K562 (cell line): ENCODE measurements around the gene RNU5D-1. TPM values are rescaled to one million over a fixed set of nuclear protein-coding genes. Genes with fewer than 3 reads are reported as not detected.

ENCODE experiments used
- BACH1 ChIP-seq: fragments of 200-800 bp; sonication (Bioruptor generic); IDR thresholded peaks from 2 replicates; pipeline ENCODE4 v1.6.1; 2016; ENCODE audit warnings: missing genetic modification characterization, missing compliant biosample characterization
- BHLHE40 ChIP-seq: IDR thresholded peaks from 2 replicates; pipeline ENCODE4 v1.6.1; 2011; ENCODE audit warnings: low read length, improper control_type of control experiment
- CBX1 ChIP-seq: sonication (generic); IDR thresholded peaks from 2 replicates; pipeline ENCODE4 v1.6.1; 2016; ENCODE audit warnings: antibody characterized with exemption, low read depth, mild to moderate bottlenecking
- CEBPG ChIP-seq, 3 experiments: fragments of 200-800 bp in 1 of 3; sonication (Bioruptor generic) in 1 of 3; sonication (generic) in 1 of 3; formaldehyde crosslinking in 1 of 3; IDR thresholded peaks in 2 of 3; conservative IDR thresholded peaks in 1 of 3; 2 replicates each; pipeline versions ENCODE4 v1.6.1 to v1.8.0; 2016 to 2022; ENCODE audit warnings: missing compliant biosample characterization in 2 of 3, missing genetic modification characterization in 2 of 3, mild to moderate bottlenecking in 1 of 3, missing genetic modification reagents in 1 of 3
- CGGBP1 ChIP-seq: fragments of 250-450 bp; sonication (Bioruptor Pico); IDR thresholded peaks from 2 replicates; pipeline ENCODE4 v1.9.0; 2021; ENCODE audit warnings: mild to moderate bottlenecking
- E2F1 ChIP-seq: sonication (generic); formaldehyde crosslinking; IDR thresholded peaks from 2 replicates; pipeline ENCODE4 v1.8.1; 2023; ENCODE audit warnings: mild to moderate bottlenecking, missing genetic modification reagents, moderate library complexity
- E2F3 ChIP-seq: fragments of 250-450 bp; sonication (Bioruptor Pico); IDR thresholded peaks from 2 replicates; pipeline ENCODE4 v1.4.0; 2020; ENCODE audit warnings: mild to moderate bottlenecking
- FOS ChIP-seq: IDR thresholded peaks from 3 replicates; pipeline ENCODE4 v1.6.1; 2011; ENCODE audit not compliant: insufficient read length; ENCODE audit errors: extremely low read depth
- FUS ChIP-seq: fragments of 200-400 bp; formaldehyde crosslinking; optimal IDR thresholded peaks from 2 replicates; pipeline ENCODE3; 2017; ENCODE audit warnings: low read depth, low read length
- GATAD2B ChIP-seq: fragments of 450-650 bp; IDR thresholded peaks from 2 replicates; pipeline ENCODE4 v1.6.1; 2017; ENCODE audit warnings: mild to moderate bottlenecking, borderline replicate concordance
- HCFC1 ChIP-seq: IDR thresholded peaks from 2 replicates; pipeline ENCODE4 v1.6.1; 2012; ENCODE audit warnings: low read depth, low read length, improper control_type of control experiment
- KAT2B ChIP-seq: IDR thresholded peaks from one replicate; pipeline ENCODE4 v1.6.1; 2012; ENCODE audit warnings: low read depth, mild to moderate bottlenecking, control low read depth, inconsistent platforms, low read length, moderate library complexity
- KAT7 ChIP-seq: sonication (generic); formaldehyde crosslinking; IDR thresholded peaks from 2 replicates; pipeline ENCODE4 v1.8.0; 2022; ENCODE audit warnings: missing genetic modification reagents, mild to moderate bottlenecking, borderline replicate concordance
- MEIS2 ChIP-seq: fragments of 450-650 bp; IDR thresholded peaks from 2 replicates; pipeline ENCODE4 v1.6.1; 2014; ENCODE audit warnings: mild to moderate bottlenecking; ENCODE audit not compliant: partially characterized antibody
- MTF1 ChIP-seq: fragments of 250-450 bp; sonication (Bioruptor Pico); IDR thresholded peaks from 2 replicates; pipeline ENCODE4 v1.9.0; 2021; ENCODE audit warnings: moderate library complexity, mild to moderate bottlenecking, inconsistent platforms, borderline replicate concordance
- MYC ChIP-seq, 2 experiments: fragments of 250-450 bp in 1 of 2; sonication (Bioruptor Pico) in 1 of 2; IDR thresholded peaks; 2 replicates each; pipeline versions ENCODE4 v1.5.1 to v1.6.1; 2012 to 2021; ENCODE audit warnings: low read depth in 2 of 2, borderline replicate concordance in 1 of 2, improper control_type of control experiment in 1 of 2, low read length in 1 of 2, mild to moderate bottlenecking in 1 of 2, moderate library complexity in 1 of 2
- NCOA2 ChIP-seq, 2 experiments: fragments of 450-650 bp; IDR thresholded peaks; 2 replicates each; pipeline ENCODE4 v1.6.1; 2018; ENCODE audit warnings: mild to moderate bottlenecking in 2 of 2, moderate library complexity in 1 of 2; ENCODE audit not compliant: partially characterized antibody in 2 of 2
- PHF21A ChIP-seq: fragments of 450-650 bp; IDR thresholded peaks from 2 replicates; pipeline ENCODE4 v1.6.1; 2017; ENCODE audit warnings: low read depth, borderline replicate concordance
- PML ChIP-seq: IDR thresholded peaks from 2 replicates; pipeline ENCODE4 v1.6.1; 2012; ENCODE audit warnings: low read length, inconsistent platforms
- POLR2B ChIP-seq: fragments of 450-650 bp; IDR thresholded peaks from 2 replicates; pipeline ENCODE4 v1.6.1; 2018; ENCODE audit warnings: low read depth; ENCODE audit not compliant: partially characterized antibody
- SMARCC2 ChIP-seq: fragments of 450-650 bp; IDR thresholded peaks from 2 replicates; pipeline ENCODE4 v1.6.1; 2017; ENCODE audit warnings: antibody characterized with exemption, moderate library complexity, mild to moderate bottlenecking, low read depth
- SP1 ChIP-seq: sonication (generic); formaldehyde crosslinking; IDR thresholded peaks from 2 replicates; pipeline ENCODE4 v1.8.1; 2022; ENCODE audit warnings: mild to moderate bottlenecking, missing genetic modification reagents
- TAF7 ChIP-seq: fragments of 450-650 bp; IDR thresholded peaks from 2 replicates; pipeline ENCODE4 v1.6.1; 2016; ENCODE audit warnings: missing genetic modification characterization, missing compliant biosample characterization
- TEAD2 ChIP-seq: fragments of 450-650 bp; IDR thresholded peaks from 2 replicates; pipeline ENCODE4 v1.6.1; 2016; ENCODE audit warnings: missing genetic modification characterization, control low read depth, missing compliant biosample characterization
- ZC3H4 ChIP-seq: sonication (generic); formaldehyde crosslinking; IDR thresholded peaks from 2 replicates; pipeline ENCODE4 v1.9.0; 2021; ENCODE audit warnings: missing genetic modification reagents, borderline replicate concordance
- ZC3H8 ChIP-seq: fragments of 450-650 bp; IDR thresholded peaks from 2 replicates; pipeline ENCODE4 v1.6.1; 2017
- ZKSCAN8 ChIP-seq: fragments of 200-800 bp; sonication (Bioruptor generic); IDR thresholded peaks from 2 replicates; pipeline ENCODE4 v1.6.1; 2016; ENCODE audit warnings: missing genetic modification characterization, missing compliant biosample characterization
- ZNF133 ChIP-seq: fragments of 250-450 bp; sonication (Bioruptor Pico); IDR thresholded peaks from 2 replicates; pipeline ENCODE4 v1.4.0; 2020; ENCODE audit warnings: mild to moderate bottlenecking
- ZNF717 ChIP-seq: fragments of 250-450 bp; sonication (Bioruptor Pico); IDR thresholded peaks from 2 replicates; pipeline ENCODE4 v1.5.0; 2021
- polyA plus RNA-seq, 8 experiments: library from polyadenylated mRNA; depleted of rRNA in 4 of 8; stranded (reverse) in 5 of 8; unstranded in 3 of 8; fragments of >200 nt; fragmentation: Nextera tagmentation in 2 of 8; fragmentation: Illumina TruSeq in 1 of 8; extraction: Ambion mirVana in 2 of 8; extraction: Trizol in 1 of 8; gene quantifications; 2 replicates each; pipeline versions ENCODE4 v1.2.1 to v1.2.3, GENCODE V29; 2011 to 2014; ENCODE audit warnings: inconsistent platforms in 1 of 8, missing spikeins in 1 of 8
- total RNA-seq, 7 experiments: library from RNA; depleted of rRNA in 6 of 7; stranded (reverse); fragments of >200 nt in 6 of 7; fragmentation: Illumina TruSeq in 2 of 7; extraction: Trizol in 2 of 7; gene quantifications; 2 replicates each; pipeline versions ENCODE4 v1.2.1 to v1.2.3, GENCODE V29; 2011 to 2021; ENCODE audit warnings: low replicate concordance in 1 of 7

The RNU5D-1 gene
- total and polyA plus RNA-seq, 9 of the 15 experiments (the other 6 are each of a cell fraction or from before 2014, with no cell fraction given) = under 0.01 TPM; not detected in 8

DNA sequence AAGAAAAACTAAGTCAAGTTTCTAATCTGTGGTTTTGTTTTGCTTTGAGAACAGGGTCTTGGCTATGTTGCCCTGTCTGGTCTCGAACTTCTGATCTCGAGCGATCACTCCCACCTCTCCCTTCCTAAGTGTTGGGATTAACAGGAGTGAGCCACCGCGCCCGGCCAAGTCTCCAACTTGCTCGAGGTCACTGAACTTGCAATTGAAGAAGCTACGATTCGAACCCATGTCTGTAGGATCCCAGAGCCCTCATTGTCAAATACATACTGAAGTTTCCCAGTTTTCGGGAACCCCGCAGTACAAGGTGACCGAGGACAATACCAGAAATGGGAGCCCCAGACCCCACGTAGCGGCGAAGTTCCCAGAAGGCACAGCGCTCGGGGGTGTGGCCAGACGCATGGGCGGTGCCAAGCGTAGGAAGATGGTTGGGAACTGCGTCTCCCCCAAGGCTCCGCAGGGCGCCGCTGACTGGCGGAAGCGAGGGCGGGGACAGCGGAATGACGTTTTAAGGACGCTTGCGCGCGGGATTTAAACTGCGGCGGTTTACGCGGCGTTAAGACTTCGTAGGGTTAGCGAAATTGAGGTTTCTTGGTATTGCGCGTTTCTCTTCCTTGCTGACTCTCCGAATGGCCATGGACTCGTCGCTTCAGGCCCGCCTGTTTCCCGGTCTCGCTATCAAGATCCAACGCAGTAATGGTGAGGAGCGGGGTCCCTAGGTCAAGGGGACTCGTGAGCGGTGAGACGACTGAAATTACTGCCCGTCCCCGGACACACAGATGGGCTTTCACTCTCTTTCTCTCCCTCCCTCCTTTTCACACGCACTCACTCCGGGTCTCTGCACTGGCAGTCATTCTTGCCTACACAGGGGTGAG is 8.6 kb upstream of the RNU5D-1 start, which contains the start of gene KIF2C (continued):
- TF ChIP-seq E2F1 (CRISPR knock-in tag) = peak; percentile 97
- TF ChIP-seq MEIS2 = peak; percentile 61
- peak; percentile 82; the same call in 1 of the 2 replicates for TF ChIP-seq CEBPG (CRISPR knock-in tag; IDR thresholded peaks at IDR 0.05)
- TF ChIP-seq CEBPG (tag; conservative IDR thresholded peaks at IDR 0.05 in 1 of 2, IDR thresholded peaks at IDR 0.05 in 1 of 2) = no peak
- no peak for TF ChIP-seq NCOA2 (IDR thresholded peaks at IDR 0.05; ENCODE audit: partially characterized antibody in 2 of 2)
- TF ChIP-seq KAT2B = no peak
- TF ChIP-seq PML = peak; percentile 89
- TF ChIP-seq FUS = no peak
- TF ChIP-seq ZC3H8 = no peak
- TF ChIP-seq SMARCC2 = no peak
- peak; percentile 78 for TF ChIP-seq TAF7 (tag)
- TF ChIP-seq POLR2B = peak; percentile 97
- peak; percentile 60 for TF ChIP-seq HCFC1
- no peak for TF ChIP-seq ZC3H4 (CRISPR knock-in tag)
- TF ChIP-seq SP1 (CRISPR knock-in tag) = peak; percentile 94
- TF ChIP-seq CGGBP1 (CRISPR knock-in tag) = 0 out of 2 replicates have a peak, but pooled peaks have one; percentile 59
- TF ChIP-seq E2F3 (CRISPR knock-in tag) = peak; percentile 70; the same call in 1 of the 2 replicates
- no peak for TF ChIP-seq BACH1
- TF ChIP-seq KAT7 (CRISPR knock-in tag) = no peak
- no peak for TF ChIP-seq ZKSCAN8 (CRISPR knock-in tag)
- TF ChIP-seq BHLHE40 = peak; percentile 13; the same call in 1 of the 2 replicates
- no peak for TF ChIP-seq TEAD2 (tag)
- peak; percentile 50; the same call in 1 of the 2 replicates for TF ChIP-seq PHF21A
- no peak for TF ChIP-seq ZNF717 (CRISPR knock-in tag)
- no peak; the same call in none of the 2 replicates for TF ChIP-seq CBX1
- peak; percentile 4; the same call in 1 of the 2 replicates for TF ChIP-seq GATAD2B
- peak; percentile 83 for TF ChIP-seq MYC (IDR thresholded peaks at IDR 0.05; ENCODE audit: low read depth, low read length)
- TF ChIP-seq MYC (CRISPR knock-in tag; IDR thresholded peaks at IDR 0.05; ENCODE audit: borderline replicate concordance, low read depth) = 0 out of 2 replicates have a peak, but pooled peaks have one; percentile 49
- no peak for TF ChIP-seq MTF1
- TF ChIP-seq FOS = no peak
- no peak for TF ChIP-seq ZNF133
